GM12873 (cell line): ENCODE results near the gene SGF29.

Source experiments
- CTCF ChIP-seq: IDR thresholded peaks from 2 replicates; pipeline ENCODE4 v1.5.1; 2012; ENCODE audit warnings: low read depth, mild to moderate bottlenecking, moderate library complexity, low read length, control low read depth; ENCODE audit not compliant: insufficient read depth; ENCODE audit errors: missing control alignments

SGF29 gene

GRCh38 chr16:28607116-28607623, 53.5 kb downstream of the SGF29 start:
- no peak for TF ChIP-seq CTCF

- no peak for TF ChIP-seq CTCF
These were observed 56.2 kb downstream of the SGF29 start, which contains the start of gene SULT1A1 for GRCh38 chr16:28609631-28610594. TSS of gene SULT1A1 (minus strand) at chr16:28610044. CDS start at chr16:28608855, 1,189 bp downstream.

GRCh38 chr16:28610595-28611191, 57.0 kb downstream of the SGF29 start:
- TF ChIP-seq CTCF = no peak

GRCh38 chr16:28615486-28616223, 61.9 kb downstream of the SGF29 start:
- TF ChIP-seq CTCF = peak; percentile 65

GRCh38 chr16:28616636-28617035, 62.9 kb downstream of the SGF29 start:
- no peak for TF ChIP-seq CTCF

- TF ChIP-seq CTCF = no peak
These were observed 64.2 kb downstream of the SGF29 start for GRCh38 chr16:28617874-28618273.
